Calu3 (cell line): Measurements from ENCODE around the gene FGF19. TPM values are rescaled to one million over a fixed set of nuclear protein-coding genes. Genes with fewer than 3 reads are reported as not detected.
A peak's percentile ranks its signal among the peaks of the same experiment; 100 is the strongest.

Experiments used
- BruUV-seq: library from RNA; stranded (reverse); fragments of 400-500 nt; replicated peaks from 2 replicates; lab custom pipeline; 2021; lab: Mats Ljungman, UMichigan
- CTCF ChIA-PET: fragments of 300-600 bp; sonication (Branson Sonifier 250); formaldehyde crosslinking; loops from one replicate; lab custom pipeline; 2022; ENCODE audit warnings: antibody characterized with exemption; lab: Charles Lee
- DNase-seq: peaks from one replicate; pipeline ENCODE4 v3.0.0; 2022
- H3K27ac Mint-ChIP-seq: one replicate; pipeline ENCODE4 v1.8.0; 2022; ENCODE audit warnings: mixed read lengths; ENCODE audit not compliant: unreplicated experiment
- H3K27me3 Mint-ChIP-seq: one replicate; pipeline ENCODE4 v1.8.0; 2022; ENCODE audit warnings: mixed read lengths; ENCODE audit not compliant: unreplicated experiment
- H3K36me3 Mint-ChIP-seq: one replicate; pipeline ENCODE4 v1.8.0; 2022; ENCODE audit warnings: mild to moderate bottlenecking, moderate library complexity, mixed read lengths; ENCODE audit not compliant: insufficient read depth, unreplicated experiment
- H3K4me1 Mint-ChIP-seq: one replicate; pipeline ENCODE4 v1.8.0; 2022; ENCODE audit warnings: mild to moderate bottlenecking, low read depth, mixed read lengths; ENCODE audit not compliant: unreplicated experiment
- H3K4me3 Mint-ChIP-seq: one replicate; pipeline ENCODE4 v1.8.0; 2022; ENCODE audit warnings: mild to moderate bottlenecking, low read depth, moderate library complexity, mixed read lengths; ENCODE audit not compliant: unreplicated experiment
- H3K9me3 Mint-ChIP-seq: one replicate; pipeline ENCODE4 v1.8.0; 2022; ENCODE audit warnings: low read depth, mixed read lengths; ENCODE audit not compliant: unreplicated experiment
- CTCF ChIP-seq: fragments of 200-600 bp; IDR thresholded peaks from one replicate; pipeline ENCODE4 v1.8.0; 2022; ENCODE audit warnings: antibody characterized with exemption; ENCODE audit not compliant: unreplicated experiment
- intact Hi-C: fragments of 100-400 bp; cut with micrococcal nuclease; formaldehyde crosslinking; loops from one replicate; pipeline ENCODE4 v1.10.0; 2022; ENCODE audit not compliant: unreplicated experiment
- total RNA-seq: library from RNA; stranded (reverse); gene quantifications from 2 replicates; pipeline ENCODE4 v1.2.3, GENCODE V29; 2022

FGF19 gene
- total RNA-seq, 1 experiment from 2014 or later, result 1.4 TPM

GRCh38 chr11:69674886-69675714, 28.7 kb downstream of the FGF19 start, which contains the start of gene LTO1:
Gene LTO1, minus strand, starts transcription at chr11:69675353. Its CDS starts 114 bp downstream, at chr11:69675239.
- Mint-ChIP-seq H3K4me1 (peaks cover 22% of the 10 kb centered on the region), H3K4me3 (peak within 1 kb of the TSS; percentile 86), H3K27ac (peak within 1 kb of the TSS; percentile 88), H3K27me3 (no peaks in the 10 kb centered on the region), H3K36me3 (peaks cover 39% of the 10 kb centered on the region), H3K9me3 (no peaks in the 10 kb centered on the region)
- TF ChIP-seq CTCF, result no peak
- CTCF ChIA-PET, result interaction anchor here (0.6 to 1.6 kb wide), 7 partner anchors 9 to 639 kb away, joined by 3 to 6 read pairs (median 4); no protein-coding TSS in a partner anchor
- intact Hi-C loops, result no loop called here
- no TSS peak for BruUV-seq
- DNase-seq, result peak; percentile 97

GRCh38 chr11:69674267-69674885, 29.4 kb downstream of the FGF19 start:
- H3K9me3 Mint-ChIP-seq, result no peaks in the 10 kb centered on the region
- DNase-seq, result no peak
- H3K27ac Mint-ChIP-seq, result peak overlapping the region; percentile 88
- H3K4me3 Mint-ChIP-seq, result peak overlapping the region; percentile 86
- H3K4me1 Mint-ChIP-seq, result peaks cover 26% of the 10 kb centered on the region
- CTCF ChIA-PET, result interaction anchor here (0.9 to 1.6 kb wide), 7 partner anchors 9 to 573 kb away, joined by 3 to 6 read pairs (median 4); no protein-coding TSS in a partner anchor
- no peaks in the 10 kb centered on the region for H3K27me3 Mint-ChIP-seq
- H3K36me3 Mint-ChIP-seq, result peaks cover 45% of the 10 kb centered on the region
- intact Hi-C loops, result no loop called here
- no peak for TF ChIP-seq CTCF
- TSS peak; percentile 54 for BruUV-seq

GRCh38 chr11:69671734-69672465, 31.9 kb downstream of the FGF19 start:
- Mint-ChIP-seq H3K27me3 (no peaks in the 10 kb centered on the region), H3K27ac (no peak overlapping the region), H3K36me3 (peaks cover 58% of the 10 kb centered on the region), H3K9me3 (no peaks in the 10 kb centered on the region), H3K4me1 (peaks cover 26% of the 10 kb centered on the region), H3K4me3 (no peak overlapping the region)
- TF ChIP-seq CTCF, result no peak
- CTCF ChIA-PET, result interaction anchor here (3.5 kb wide), 1 partner anchor 570 kb away, joined by 17 read pairs; no protein-coding TSS in a partner anchor
- no TSS peak for BruUV-seq
- no peak for DNase-seq
- intact Hi-C loops, result no loop called here
